ENCODE results near the gene TCF12. TPM values are rescaled to one million over a fixed set of nuclear protein-coding genes. Genes with fewer than 3 reads are reported as not detected.

Gene TCF12
- total and polyA plus RNA-seq, 2 donors (not counting 3 experiments of a cell fraction or from before 2014, with no cell fraction given): 72.1 to 133 TPM

- intact Hi-C loops (cut with micrococcal nuclease): loop anchor here (5.0 kb wide), 1 partner anchor 134 kb away; no protein-coding TSS in a partner anchor
- POLR2A ChIA-PET: no interaction called here
- peaks cover 0 to 17% of the 10 kb centered on the region in 2 experiments for H3K36me3 ChIP-seq (ENCODE audit: control insufficient read depth in 2 of 2, extremely low read depth in 1 of 2, insufficient read depth in 2 of 2, low read length in 2 of 2)
Measured at GRCh38 chr15:56923174-56923591, 4.7 kb downstream of the TCF12 start.

More at GRCh38 chr15:56923174-56923591, 4.7 kb downstream of the TCF12 start:
- H3K4me1 ChIP-seq (ENCODE audit: control insufficient read depth, extremely low read depth, insufficient read depth, low read length): peaks cover 37% of the 10 kb centered on the region
- H3K79me2 ChIP-seq (ENCODE audit: control insufficient read depth, insufficient read depth, low read length): peaks cover 92% of the 10 kb centered on the region
- peak overlapping the region; percentile 27 for H3K4me2 ChIP-seq (ENCODE audit: insufficient read depth, low read length)
- no TSS peak for BruUV-seq (replicated peaks)
- CTCF ChIA-PET: interaction anchor here (1.0 to 1.8 kb wide), 3 partner anchors 10 to 215 kb away, joined by 3 to 5 read pairs (median 3); no protein-coding TSS in a partner anchor
- TF ChIP-seq MYC (IDR thresholded peaks at IDR 0.05; ENCODE audit: low read depth, low read length) (no peak), GATA2 (IDR thresholded peaks at IDR 0.05; ENCODE audit: insufficient read depth, insufficient read length, low read depth, low read length) (no peak), MAX (IDR thresholded peaks at IDR 0.05; ENCODE audit: insufficient read depth, insufficient read length) (no peak), FOS (IDR thresholded peaks at IDR 0.05; ENCODE audit: borderline replicate concordance, insufficient read depth, low read length) (no peak), EZH2 (IDR thresholded peaks at IDR 0.05; ENCODE audit: borderline replicate concordance, low read depth, low read length, severe bottlenecking) (no peak), POLR2AphosphoS5 (IDR thresholded peaks at IDR 0.05; ENCODE audit: insufficient read depth, low read depth, low read length) (no peak), JUN (IDR thresholded peaks at IDR 0.05; ENCODE audit: borderline replicate concordance, insufficient read depth, insufficient read length, low read depth) (no peak), POLR2A (IDR thresholded peaks at IDR 0.05; ENCODE audit: low read depth, low read length) (no peak)
- TF ChIP-seq, protein P1, sequence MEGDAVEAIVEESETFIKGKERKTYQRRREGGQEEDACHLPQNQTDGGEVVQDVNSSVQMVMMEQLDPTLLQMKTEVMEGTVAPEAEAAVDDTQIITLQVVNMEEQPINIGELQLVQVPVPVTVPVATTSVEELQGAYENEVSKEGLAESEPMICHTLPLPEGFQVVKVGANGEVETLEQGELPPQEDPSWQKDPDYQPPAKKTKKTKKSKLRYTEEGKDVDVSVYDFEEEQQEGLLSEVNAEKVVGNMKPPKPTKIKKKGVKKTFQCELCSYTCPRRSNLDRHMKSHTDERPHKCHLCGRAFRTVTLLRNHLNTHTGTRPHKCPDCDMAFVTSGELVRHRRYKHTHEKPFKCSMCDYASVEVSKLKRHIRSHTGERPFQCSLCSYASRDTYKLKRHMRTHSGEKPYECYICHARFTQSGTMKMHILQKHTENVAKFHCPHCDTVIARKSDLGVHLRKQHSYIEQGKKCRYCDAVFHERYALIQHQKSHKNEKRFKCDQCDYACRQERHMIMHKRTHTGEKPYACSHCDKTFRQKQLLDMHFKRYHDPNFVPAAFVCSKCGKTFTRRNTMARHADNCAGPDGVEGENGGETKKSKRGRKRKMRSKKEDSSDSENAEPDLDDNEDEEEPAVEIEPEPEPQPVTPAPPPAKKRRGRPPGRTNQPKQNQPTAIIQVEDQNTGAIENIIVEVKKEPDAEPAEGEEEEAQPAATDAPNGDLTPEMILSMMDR (IDR thresholded peaks at IDR 0.05; ENCODE audit: extremely low read depth in 1 of 2, insufficient read depth in 1 of 2, low read depth in 1 of 2, low read length in 2 of 2): no peak
- H3K27me3 ChIP-seq (ENCODE audit: control insufficient read depth in 2 of 2, insufficient read depth in 2 of 2, low read length in 2 of 2): no peaks in the 10 kb centered on the region
- H3K9me1 ChIP-seq (replicated peaks; ENCODE audit: control insufficient read depth, extremely low read depth, insufficient read depth, low read length): no peaks in the 10 kb centered on the region
- peaks cover 22% of the 10 kb centered on the region for H4K20me1 ChIP-seq (replicated peaks; ENCODE audit: control insufficient read depth, extremely low read depth, insufficient read depth, low read length)
- H2AFZ ChIP-seq (ENCODE audit: low read depth, low read length): no peak overlapping the region
- DNase-seq (ENCODE audit: low read depth, low spot score): peak; percentile 36
- dilution Hi-C loops (cut with MboI; ENCODE audit: extremely low pct_ligation_motif_present, low sequenced_read_pairs): no loop called here
- H3K27ac ChIP-seq (ENCODE audit: insufficient read depth, low read depth, low read length): no peak overlapping the region
- H3K9ac ChIP-seq (replicated peaks; ENCODE audit: extremely low read depth, insufficient read depth, low read length): no peak overlapping the region
- H3K9me3 ChIP-seq (replicated peaks; ENCODE audit: control insufficient read depth, insufficient read depth, low read length): no peaks in the 10 kb centered on the region
- peak overlapping the region in 1 of 3 experiments; percentile 17 for H3K4me3 ChIP-seq (replicated peaks in 1 of 3; ENCODE audit: insufficient read depth in 1 of 3, low read depth in 1 of 3, low read length in 3 of 3)
- no peak for FAIRE-seq
